ENCODE measurements around the gene GPR12. TPM values are rescaled to one million over a fixed set of nuclear protein-coding genes. Genes with fewer than 3 reads are reported as not detected.
"Not testable (repeated sequence)": the region's sequence is repeated elsewhere in the genome, so short reads cannot be mapped to it uniquely, and the experiment has no call there.

GPR12 gene
- total RNA-seq, 1 donor from 2014 or later: 0.16 TPM

GRCh38 chr13:26743971-26744370 lies 16.6 kb downstream of the GPR12 start:
- no peak for ATAC-seq

GRCh38 chr13:26742691-26743358 lies 17.8 kb downstream of the GPR12 start:
- ATAC-seq: no peak

GRCh38 chr13:26735677-26736076 lies 24.9 kb downstream of the GPR12 start:
- ATAC-seq: no peak

- peak; percentile 81 for ATAC-seq
Measured at GRCh38 chr13:26727633-26728032, 33.0 kb downstream of the GPR12 start.

- ATAC-seq: no peak
Measured at GRCh38 chr13:26727122-26727521, 33.5 kb downstream of the GPR12 start.

- no peak for ATAC-seq
Measured at GRCh38 chr13:26726684-26727083, 33.9 kb downstream of the GPR12 start.

GRCh38 chr13:26723620-26724019 lies 37.0 kb downstream of the GPR12 start:
- ATAC-seq: not testable (repeated sequence)

GRCh38 chr13:26722321-26722720 lies 38.3 kb downstream of the GPR12 start:
- no peak for ATAC-seq

- ATAC-seq: no peak
Measured at GRCh38 chr13:26721251-26722121, 39.1 kb downstream of the GPR12 start.

GRCh38 chr13:26719356-26719945 lies 41.1 kb downstream of the GPR12 start:
- ATAC-seq: no peak

GRCh38 chr13:26718872-26719271 lies 41.7 kb downstream of the GPR12 start:
- no peak for ATAC-seq

- ATAC-seq: no peak
Measured at GRCh38 chr13:26718146-26718545, 42.4 kb downstream of the GPR12 start.

- no peak for ATAC-seq
Measured at GRCh38 chr13:26716984-26717383, 43.6 kb downstream of the GPR12 start.

- ATAC-seq: no peak
Measured at GRCh38 chr13:26713341-26713740, 47.2 kb downstream of the GPR12 start.

- ATAC-seq: no peak
Measured at GRCh38 chr13:26711211-26711610, 49.4 kb downstream of the GPR12 start.

GRCh38 chr13:26710166-26710565 lies 50.4 kb downstream of the GPR12 start:
- ATAC-seq: no peak

GRCh38 chr13:26709461-26709860 lies 51.1 kb downstream of the GPR12 start:
- ATAC-seq: no peak

- no peak for ATAC-seq
Measured at GRCh38 chr13:26708007-26708297, 52.6 kb downstream of the GPR12 start.

GRCh38 chr13:26707122-26708006 lies 53.2 kb downstream of the GPR12 start:
- peak; percentile 75 for ATAC-seq

GRCh38 chr13:26706381-26706780 lies 54.2 kb downstream of the GPR12 start:
- no peak for ATAC-seq

- ATAC-seq: no peak
Measured at GRCh38 chr13:26705536-26705935, 55.0 kb downstream of the GPR12 start.
